Stimulated activated CD4-positive, alpha-beta T cell treated with anti-CD3 and anti-CD28 coated beads, Interleukin-1b, Interleukin-23, amount 100 ng/mL, for 1 hour (primary cell): Measurements from ENCODE around the gene ACBD6.
"Not testable (repeated sequence)": the region's sequence is repeated elsewhere in the genome, so short reads cannot be mapped to it uniquely, and the experiment has no call there.

ENCODE experiments used
- DNase-seq, 2 donors: peaks; one replicate each; pipeline ENCODE4 v3.0.0-alpha.2; 2020; ENCODE audit warnings: low read depth in 2 of 2

ACBD6 gene

DNA sequence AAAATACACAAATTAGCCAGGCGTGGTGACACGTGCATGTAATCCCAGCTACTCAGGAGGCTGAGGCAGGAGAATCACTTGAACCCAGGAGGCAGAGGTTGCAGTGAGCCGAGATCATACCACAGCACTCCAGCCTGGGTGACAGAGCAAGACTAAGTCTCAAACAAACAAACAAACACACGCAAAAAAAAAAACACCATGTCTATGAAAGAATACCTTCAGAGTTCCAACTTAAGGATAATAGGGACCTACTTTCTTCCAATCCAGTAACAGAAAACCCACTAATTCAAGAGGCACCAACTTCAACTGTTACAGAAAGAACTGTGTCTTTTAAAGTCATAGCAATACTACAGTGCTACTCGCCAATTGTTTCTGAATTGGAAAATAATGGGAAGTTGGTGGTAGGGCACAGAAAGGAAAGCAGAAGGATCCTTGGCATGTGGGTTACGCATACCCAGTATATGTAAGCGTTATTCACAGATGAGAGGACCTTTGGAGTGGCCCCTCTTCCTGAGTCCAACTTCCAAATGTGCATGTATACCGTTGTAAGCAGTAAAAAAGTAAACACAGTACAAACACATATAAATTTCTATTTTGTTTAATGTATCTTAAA, 87.0 kb downstream of the ACBD6 start:
- no peak for DNase-seq

DNA sequence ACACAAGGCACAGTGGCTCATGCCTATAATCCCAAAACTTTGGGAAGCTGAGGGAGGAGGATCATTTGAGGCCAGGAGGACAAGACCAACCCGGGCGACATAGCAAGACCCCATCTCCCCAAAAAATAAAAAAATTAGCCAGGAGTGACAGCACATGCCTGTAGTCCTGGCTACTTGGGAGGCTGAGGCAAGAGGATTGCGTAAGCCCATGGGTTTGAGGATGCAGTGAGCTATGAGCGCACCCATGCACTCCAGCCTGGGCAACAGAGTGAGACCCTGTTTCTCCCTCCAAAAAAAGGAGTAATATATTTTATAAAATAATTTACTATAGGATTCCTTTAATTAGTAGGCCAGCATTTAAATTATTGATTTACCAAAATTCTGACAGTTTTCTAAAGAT, 89.8 kb downstream of the ACBD6 start:
- DNase-seq = no peak

DNA sequence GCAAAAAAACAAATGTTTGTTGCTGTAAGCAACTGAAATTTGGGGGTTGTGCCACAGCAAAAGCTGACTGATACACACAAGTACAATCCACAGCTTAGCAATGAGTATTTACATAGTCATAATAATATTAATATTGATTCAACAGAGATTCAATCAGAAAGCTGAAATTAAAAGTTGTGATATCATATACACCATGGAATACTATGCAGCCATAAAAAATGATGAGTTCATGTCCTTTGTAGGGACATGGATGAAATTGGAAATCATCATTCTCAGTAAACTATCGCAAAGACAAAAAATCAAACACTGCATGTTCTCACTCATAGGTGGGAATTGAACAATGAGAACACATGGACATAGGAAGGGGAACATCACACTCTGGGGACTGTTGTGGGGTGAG, 94.2 kb downstream of the ACBD6 start:
- DNase-seq = not testable (repeated sequence)

DNA sequence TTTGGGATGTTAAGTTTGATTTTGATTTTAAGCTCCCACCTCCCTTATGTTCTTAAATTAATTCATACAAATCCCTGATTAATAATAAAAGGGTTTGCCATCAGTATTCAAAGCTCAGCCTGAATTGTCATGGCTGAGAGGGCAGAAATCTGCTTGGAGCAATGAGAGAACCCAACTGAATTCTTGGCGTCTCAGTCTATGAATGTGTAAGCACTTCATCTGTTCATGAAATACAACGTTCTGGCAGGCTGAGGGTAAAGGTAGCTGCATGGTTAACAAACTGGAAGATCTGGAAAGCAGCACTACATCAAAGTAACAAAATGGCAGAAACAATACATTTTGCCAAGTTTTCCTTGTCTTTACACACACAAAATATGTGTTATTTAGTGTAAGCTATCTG, 95.3 kb downstream of the ACBD6 start:
- no peak for DNase-seq

DNA sequence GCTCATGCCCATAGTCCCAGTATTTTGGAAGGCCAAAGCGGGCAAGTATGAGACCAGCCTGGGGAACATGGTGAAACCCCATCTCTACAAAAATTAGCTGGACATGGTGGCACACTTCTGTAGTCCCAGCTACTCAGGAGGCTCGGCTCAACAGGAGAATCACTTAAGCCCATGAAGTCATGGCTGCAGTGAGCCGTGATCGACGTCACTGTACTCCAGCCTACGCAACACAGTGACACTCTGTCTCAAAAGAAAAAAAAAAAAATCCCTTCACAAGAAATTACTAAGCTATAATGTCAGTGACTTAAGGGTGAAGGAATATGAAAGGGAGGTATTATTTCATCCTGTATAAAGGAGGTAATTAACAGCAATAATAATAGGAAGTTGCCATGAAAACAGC, 99.8 kb downstream of the ACBD6 start:
- DNase-seq = no peak

DNA sequence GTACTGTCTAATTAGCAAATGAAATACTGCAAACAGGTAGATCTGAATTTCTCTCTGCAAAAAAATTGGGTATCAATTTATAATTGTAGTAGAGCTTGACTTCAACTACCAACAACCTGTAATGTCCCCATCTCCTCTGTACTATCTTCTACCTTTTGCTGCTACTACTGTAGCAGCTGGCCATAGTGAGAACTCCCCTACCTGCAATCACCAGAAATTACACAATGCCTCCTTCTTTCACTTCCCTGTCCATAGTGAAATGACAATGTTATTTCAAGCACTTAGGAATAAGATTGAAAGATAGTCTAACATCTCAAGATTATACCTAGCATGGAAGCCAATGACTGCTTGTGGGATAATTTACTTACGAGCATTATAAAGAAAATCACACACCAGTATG, 100.4 kb downstream of the ACBD6 start:
- DNase-seq = no peak

DNA sequence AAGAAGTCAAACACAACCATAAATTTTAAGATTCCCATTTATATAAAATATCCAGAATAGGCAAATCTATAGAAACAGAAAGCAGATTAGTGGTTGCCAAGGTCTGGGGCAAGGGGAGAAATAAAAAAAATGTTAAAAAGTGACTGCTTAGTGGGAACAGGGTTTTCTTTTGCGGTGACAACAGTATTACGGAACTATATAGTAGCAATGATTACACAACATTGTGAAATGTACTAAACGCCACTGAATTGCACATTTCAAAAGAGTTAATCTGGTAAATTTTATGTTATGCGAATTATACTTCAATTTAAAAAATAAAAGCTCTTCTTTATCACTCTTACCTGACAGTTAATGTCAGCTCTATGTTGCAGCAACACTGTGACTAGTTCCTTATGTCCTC, 105.2 kb downstream of the ACBD6 start:
- DNase-seq = no peak

DNA sequence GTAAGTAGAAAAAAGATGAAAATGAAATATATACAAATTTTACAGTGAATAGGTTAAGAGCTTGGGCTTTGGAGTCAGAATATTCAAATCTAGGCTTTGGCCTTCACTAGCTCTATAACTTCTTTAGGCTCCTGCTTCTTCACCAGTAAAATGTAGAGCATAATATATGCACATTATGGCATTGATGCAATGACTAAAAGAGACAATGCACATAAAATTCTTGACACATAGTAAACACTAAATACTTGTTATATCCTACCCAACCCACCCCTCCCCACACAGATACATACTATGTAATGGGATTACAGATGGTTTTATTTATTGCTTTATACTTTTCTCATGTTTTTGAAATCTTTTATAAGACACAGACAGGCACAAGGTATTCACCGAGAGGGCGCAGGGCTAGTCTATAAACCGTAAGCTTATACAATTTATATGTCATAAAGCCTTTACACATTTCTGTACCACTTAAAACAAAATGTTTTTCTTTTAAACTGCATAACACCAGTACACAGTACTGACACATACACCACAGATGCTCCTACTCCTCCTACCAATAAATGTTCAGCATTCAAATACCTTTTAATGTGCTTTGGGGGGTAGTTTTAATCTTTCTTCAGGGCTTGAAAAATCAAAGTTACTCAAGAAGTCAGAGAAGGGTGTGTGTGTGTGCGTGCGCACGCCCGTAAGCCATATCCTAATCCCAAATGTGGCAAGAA, 109.8 kb downstream of the ACBD6 start:
- DNase-seq = no peak

DNA sequence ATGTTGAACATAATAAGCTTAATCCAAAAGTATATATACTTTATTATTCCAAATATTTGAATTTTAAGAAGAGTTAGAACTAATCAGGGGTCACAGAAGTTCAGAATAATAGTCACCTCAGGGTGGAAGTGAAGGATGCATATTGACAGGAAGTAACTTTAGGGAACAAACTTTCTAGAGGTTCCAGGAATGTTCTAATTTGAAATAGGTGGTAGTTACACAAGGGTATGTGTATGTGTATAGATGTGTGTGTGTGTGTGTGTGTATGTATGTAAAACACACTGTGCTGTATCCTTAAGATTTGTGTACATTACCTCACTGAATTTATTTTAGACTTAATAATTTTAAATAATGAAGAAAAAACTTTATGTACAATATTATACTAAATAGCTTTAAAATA, 110.4 kb downstream of the ACBD6 start:
- DNase-seq = no peak

DNA sequence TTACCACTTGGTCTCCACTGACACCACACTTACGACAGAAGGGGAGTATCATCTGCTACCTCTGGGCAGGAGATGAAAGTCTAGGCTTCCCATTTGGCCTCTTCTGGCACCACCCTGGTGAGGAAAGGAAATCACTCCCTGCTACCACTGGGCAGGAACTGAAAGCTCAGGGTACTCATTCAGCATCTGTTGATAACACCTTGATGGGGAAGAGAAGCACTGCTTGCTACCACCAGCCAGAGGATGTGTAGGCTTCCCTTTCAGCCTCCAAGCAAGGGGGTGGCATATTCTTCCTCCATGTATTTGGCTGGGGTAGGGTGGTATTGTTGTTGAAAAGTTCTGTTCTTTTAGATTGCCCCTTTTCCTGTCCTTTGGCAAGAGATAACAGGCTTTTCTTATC, 115.0 kb downstream of the ACBD6 start:
- no peak for DNase-seq

DNA sequence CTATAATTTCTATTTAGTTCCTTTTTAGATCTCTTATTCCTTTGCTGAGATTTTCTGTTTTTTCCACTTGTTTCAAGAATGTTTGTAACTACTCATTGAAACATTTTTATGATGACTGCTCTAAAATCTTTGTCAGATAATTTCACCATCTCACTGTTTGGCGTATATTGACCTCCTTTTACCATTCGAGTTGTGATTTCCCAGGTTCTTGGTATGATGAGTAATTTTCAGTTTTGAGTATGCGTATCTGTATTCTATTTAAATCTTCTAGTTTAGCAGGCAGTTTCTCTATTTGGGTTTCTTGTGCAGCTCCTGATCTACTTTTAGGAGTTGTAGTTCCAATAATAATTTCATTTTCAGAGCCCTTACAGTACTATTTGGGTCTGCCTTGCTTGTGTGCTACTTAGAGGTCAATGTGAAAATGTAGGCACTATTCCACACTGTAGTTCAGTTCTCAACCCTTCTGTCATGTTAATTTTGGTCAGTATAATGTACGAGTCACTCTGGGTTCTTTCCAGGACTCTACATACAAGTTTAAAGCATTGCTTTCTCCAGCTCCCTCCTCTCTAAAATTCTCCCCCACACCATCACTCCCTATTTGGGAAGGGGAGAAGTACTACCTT, 115.5 kb downstream of the ACBD6 start:
- no peak for DNase-seq

DNA sequence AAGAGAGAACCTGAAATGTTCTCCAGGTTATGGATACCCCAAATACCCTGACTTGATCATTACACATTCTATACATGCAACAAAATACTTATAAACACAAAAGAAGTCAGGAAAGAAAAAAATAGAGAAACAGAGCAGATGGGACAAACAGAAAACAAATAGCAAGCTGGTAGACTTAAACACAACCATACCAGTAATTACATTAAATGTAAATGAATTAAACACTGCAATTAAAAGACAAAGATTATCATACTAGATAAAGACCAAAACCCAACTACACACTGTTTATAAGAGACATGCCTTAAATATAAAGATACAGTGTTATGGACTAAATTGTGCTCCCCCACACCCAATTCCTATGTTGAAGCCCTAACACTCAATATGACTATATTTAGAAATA, 117.2 kb downstream of the ACBD6 start:
- DNase-seq = no peak

DNA sequence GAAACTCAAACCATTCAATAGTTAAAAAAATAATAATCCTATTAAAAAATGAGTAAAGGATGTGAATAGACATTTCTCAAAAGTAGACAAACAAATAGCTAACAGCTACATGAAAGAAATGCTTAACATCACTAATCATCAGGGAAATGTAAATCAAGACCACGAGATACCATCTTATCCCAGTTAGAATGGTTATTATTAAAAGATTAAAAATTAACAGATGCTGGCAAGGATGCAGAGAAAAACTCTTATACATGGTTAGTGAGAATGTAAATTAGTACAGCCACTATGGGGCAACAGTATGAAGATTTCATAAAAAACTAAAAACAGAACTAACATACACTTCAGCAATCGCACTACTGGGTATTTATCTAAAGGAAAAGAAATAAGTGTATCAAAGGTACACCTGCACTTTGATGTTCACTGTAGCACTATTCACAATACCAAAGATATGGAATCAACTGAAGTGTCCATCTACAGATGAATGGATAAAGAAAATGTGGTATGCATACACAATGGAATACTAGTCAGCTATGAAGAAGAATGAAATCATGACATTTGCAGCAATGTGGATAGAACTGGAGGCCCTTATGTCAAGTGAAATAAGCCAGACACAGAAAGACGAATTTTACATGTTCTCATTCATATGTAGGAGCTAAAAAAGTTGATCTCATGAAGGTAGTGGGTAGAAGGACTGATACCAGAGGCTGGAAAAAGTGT, 117.9 kb downstream of the ACBD6 start:
- DNase-seq = no peak

DNA sequence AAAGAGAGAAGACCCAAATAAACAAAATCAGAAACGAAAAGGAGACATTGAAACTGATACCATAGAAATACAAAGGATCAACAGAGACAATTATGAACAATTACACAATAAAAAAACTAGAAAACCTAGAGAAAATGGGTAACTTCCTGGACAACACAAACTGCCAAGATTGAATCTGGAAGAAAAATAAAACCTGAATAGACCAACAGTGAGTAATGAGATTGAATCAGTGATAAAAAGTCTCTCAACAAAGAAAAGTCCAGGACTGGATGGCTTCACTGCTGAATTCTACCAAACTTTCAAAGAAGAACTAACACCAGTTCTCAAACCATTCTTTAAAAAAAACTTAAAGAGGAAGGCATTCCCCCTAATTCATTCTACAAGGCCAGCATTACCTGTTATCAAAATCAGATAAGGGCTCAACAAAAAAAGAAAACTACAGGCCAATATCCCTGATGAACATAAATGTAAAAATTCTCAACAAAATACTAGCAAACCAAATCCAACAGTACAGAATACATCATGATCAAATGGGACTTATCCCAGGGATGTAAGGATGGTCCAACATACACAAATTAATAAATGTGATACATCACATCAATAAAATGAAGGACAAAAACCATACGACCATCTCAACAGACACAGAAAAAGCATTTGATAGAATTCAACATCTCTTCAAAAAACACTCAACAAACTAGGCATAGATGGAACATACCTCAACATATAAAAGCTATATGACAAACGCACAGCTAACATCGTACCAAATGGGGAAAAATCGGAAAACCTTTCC, 119.9 kb downstream of the ACBD6 start:
- no peak for DNase-seq

DNA sequence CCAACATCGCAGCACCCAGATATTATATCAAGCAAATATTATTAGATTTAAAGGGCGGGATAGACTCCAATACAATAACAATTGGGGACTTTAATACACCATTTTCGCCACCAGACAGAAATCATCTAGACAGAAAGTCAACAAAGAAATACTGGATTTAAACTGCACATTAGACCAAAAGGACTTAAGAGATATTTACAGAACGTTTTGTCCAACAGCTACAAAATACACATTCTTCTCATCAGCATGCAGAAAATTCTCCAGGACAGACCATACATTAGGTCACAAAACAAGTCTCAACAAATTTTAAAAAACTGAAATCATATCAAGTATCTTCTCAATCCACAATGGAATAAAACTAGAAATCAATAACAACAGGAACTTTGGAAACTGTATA, 121.2 kb downstream of the ACBD6 start:
- no peak for DNase-seq

DNA sequence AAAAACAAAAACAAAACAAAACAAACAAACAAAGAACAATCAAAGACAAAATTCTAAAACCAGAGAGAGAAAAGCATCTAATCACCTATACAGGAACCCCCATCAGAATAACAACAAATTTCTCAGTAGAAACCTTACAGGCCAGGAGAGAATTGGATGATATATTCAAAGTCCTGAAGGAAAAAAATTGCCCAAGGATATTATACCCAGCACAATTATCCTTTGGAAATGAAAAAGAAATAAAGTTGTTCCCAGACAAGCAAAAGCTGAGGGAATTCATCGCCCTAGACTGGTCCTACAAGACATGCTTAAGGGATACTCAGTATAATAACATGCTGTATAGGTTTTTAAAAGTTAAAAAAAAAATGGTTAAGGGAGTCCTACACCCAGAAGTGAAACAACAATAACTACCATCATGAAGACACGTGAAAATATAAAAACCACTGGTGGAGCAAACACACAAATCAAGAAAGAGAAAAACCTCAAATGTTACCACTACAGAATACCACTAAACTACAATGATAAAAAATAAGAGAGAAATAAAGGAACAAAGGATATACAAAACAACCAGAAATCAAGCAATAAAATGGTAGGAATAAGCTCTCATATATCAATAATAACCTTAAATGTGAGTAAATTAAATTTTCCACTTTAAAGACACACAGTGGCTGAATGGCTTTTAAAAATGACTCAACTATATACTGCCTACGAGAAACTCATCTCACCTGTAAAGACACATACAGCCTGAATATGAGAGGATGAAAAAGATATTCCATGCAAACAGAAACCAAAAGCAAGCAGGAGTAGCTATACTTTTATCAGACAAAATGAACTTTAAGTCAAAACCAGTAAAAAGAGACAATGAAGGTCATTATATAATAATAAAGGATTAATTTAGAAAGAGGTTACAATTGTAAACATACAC, 121.9 kb downstream of the ACBD6 start:
- no peak for DNase-seq

DNA sequence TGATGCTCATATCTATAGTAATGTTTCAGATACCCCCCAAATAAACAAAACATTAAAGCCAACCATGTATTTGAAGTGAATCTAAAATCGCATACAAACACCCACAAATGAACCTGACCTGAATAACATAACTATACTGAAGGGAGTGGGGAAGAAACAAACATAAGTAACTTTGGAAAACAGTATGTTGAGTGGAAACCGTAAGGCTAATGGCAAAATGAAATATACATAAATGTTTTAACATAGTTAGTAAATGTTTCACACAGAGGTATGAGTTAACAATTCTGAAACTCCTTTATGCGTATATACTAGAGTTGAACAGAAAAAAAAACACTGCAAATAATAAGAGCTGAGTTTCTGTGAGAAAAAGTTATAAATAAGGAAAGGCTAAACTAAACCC, 125.6 kb downstream of the ACBD6 start:
- no peak for DNase-seq

DNA sequence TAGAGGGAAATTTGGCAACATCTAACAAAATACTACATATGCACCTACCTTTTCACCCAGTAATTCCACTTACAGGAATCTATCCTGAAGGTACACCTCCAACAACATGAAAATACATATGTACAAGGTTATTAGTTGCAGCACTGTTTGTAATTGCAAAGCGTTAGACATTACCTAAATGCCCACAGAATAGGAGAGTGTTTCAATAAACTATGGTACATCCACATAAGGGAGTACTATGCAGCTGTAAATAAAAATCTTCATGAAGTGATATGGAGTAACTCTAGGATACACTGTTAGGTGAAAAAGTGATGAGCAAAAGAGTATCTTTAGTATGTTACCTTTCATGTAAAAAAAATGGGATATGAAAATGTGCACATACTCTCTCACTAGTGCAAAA, 126.1 kb downstream of the ACBD6 start:
- DNase-seq = no peak

DNA sequence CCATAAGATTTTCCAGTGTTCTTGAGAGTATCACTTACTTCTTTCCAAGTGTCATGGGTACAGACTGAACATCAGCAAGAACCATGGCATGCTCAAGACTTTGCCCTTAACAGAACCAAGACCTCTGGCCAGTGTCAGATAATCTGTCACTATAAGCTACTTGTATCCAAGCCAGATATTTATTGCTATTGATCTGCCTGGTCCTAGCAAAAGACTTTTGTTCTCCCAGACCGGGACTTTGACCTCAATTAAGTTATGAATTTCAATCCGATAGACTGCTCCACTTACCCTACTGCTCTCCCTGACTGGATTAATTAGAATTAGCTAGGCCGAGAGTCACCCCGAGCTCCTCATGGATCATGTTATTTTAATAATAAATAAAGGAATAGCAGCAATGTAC, 129.6 kb downstream of the ACBD6 start:
- DNase-seq = no peak

DNA sequence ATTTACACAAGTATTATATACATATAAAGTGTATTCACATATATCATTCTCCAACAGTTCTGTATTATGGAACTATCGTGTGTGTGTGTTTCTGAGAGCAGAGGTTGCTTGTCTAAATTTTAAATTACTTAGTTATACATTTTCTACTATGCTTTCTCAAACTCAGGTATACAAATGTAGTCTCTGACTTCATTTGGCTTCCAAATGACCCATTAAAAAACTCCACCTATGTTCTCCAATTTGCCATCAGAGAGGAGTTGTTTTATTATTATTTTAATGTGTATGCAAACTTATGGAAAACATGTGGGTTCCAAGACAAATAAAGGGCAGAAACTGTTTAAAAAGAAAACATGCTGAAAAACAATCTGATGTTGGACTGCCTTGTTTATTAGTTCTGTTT, 131.8 kb downstream of the ACBD6 start:
- no peak for DNase-seq

DNA sequence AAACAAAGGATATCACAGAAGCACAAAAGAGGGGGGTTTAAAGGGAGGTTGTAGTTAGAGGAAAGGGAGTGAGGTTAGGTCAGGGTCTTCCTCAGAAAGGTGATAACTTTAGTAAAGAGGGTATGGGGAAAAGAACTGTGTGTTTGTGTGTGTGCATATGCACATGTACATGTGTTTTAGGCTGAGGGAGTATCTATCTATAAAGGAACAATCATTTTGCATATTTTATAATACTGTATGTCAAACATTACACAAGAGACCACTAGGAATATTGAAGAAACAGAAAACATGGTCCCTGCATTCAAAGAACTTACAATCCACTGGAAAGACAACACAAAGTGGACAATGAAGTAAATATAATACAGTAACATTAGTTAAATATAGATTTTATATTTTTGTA, 132.2 kb downstream of the ACBD6 start:
- DNase-seq = no peak
